ENCODE results near the gene SLC66A1.

Gene SLC66A1

GRCh38 chr1:19313961-19314882 is 2.1 kb downstream of the SLC66A1 start:
- TF ChIP-seq CTCF (conservative IDR thresholded peaks at IDR 0.05; ENCODE audit: low read length) = no peak
- no peak for DNase-seq (ENCODE audit: low read depth)
- H3K4me3 ChIP-seq (ENCODE audit: low read length) = no peak overlapping the region

- H3K4me3 ChIP-seq (ENCODE audit: low read length) = no peak overlapping the region
- peak; percentile 31 for DNase-seq (ENCODE audit: low read depth)
- TF ChIP-seq CTCF (conservative IDR thresholded peaks at IDR 0.05; ENCODE audit: low read length) = no peak
Measured at GRCh38 chr1:19315378-19316198, 3.5 kb downstream of the SLC66A1 start.

- DNase-seq (ENCODE audit: low read depth) = no peak
- TF ChIP-seq CTCF (conservative IDR thresholded peaks at IDR 0.05; ENCODE audit: low read length) = no peak
- H3K4me3 ChIP-seq (ENCODE audit: low read length) = no peak overlapping the region
Measured at GRCh38 chr1:19317126-19317910, 5.2 kb downstream of the SLC66A1 start.

- DNase-seq (ENCODE audit: low read depth) = no peak
- TF ChIP-seq CTCF (conservative IDR thresholded peaks at IDR 0.05; ENCODE audit: low read length) = no peak
- H3K4me3 ChIP-seq (ENCODE audit: low read length) = no peak overlapping the region
Measured at GRCh38 chr1:19319196-19319595, 7.1 kb downstream of the SLC66A1 start.

- H3K4me3 ChIP-seq (ENCODE audit: low read length) = no peak overlapping the region
- TF ChIP-seq CTCF (conservative IDR thresholded peaks at IDR 0.05; ENCODE audit: low read length) = no peak
- DNase-seq (ENCODE audit: low read depth) = no peak
Measured at GRCh38 chr1:19321071-19321470, 8.9 kb downstream of the SLC66A1 start.

- no peak for TF ChIP-seq CTCF (conservative IDR thresholded peaks at IDR 0.05; ENCODE audit: low read length)
- no peak for DNase-seq (ENCODE audit: low read depth)
- no peak overlapping the region for H3K4me3 ChIP-seq (ENCODE audit: low read length)
Measured at GRCh38 chr1:19322481-19322880, 10.4 kb downstream of the SLC66A1 start.
